ENCODE measurements around the gene ZFYVE1.
"Not testable (repeated sequence)": the region's sequence is repeated elsewhere in the genome, so short reads cannot be mapped to it uniquely, and the experiment has no call there.

Gene ZFYVE1

GRCh38 chr14:73025544-73025943 lies 1.4 kb downstream of the ZFYVE1 start:
- in situ Hi-C loops (cut with HindIII; ENCODE audit: low pct_unique_long_range_greater_than_20kb, low sequenced_read_pairs): no loop called here
- DNase-seq (ENCODE audit: low read depth in 1 of 2, low spot score in 1 of 2): no peak
- no peak for TF ChIP-seq JUND (IDR thresholded peaks at IDR 0.05; ENCODE audit: low read depth)

DNA sequence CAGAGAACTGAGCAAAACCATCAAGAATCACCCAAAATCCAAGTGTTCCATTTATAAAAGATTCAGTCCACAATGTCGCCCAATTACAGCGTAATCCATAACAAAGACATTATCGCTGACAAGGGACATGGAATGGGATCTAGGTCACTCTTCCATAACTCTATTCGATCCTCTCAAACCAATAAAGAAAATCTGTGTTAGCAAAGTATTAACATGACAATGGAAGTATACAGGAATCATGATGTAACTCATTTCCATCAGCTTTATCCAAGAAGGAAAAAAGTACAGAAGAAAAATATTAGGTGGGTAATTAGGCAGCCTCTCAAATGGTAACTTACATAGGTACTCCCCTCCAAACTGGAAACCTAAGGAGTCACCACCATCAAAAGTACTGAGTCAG lies 4.9 kb downstream of the ZFYVE1 start:
- DNase-seq (ENCODE audit: low read depth in 1 of 2, low spot score in 1 of 2): no peak
- TF ChIP-seq JUND (IDR thresholded peaks at IDR 0.05; ENCODE audit: low read depth): no peak
- in situ Hi-C loops (cut with HindIII; ENCODE audit: low pct_unique_long_range_greater_than_20kb, low sequenced_read_pairs): no loop called here

- in situ Hi-C loops (cut with HindIII; ENCODE audit: low pct_unique_long_range_greater_than_20kb, low sequenced_read_pairs); DNase-seq (ENCODE audit: low read depth in 1 of 2, low spot score in 1 of 2): not testable (repeated sequence)
Observed at GRCh38 chr14:73016011-73016410, 10.9 kb downstream of the ZFYVE1 start.

GRCh38 chr14:73015552-73015951 lies 11.4 kb downstream of the ZFYVE1 start:
- in situ Hi-C loops (cut with HindIII; ENCODE audit: low pct_unique_long_range_greater_than_20kb, low sequenced_read_pairs); DNase-seq (ENCODE audit: low read depth in 1 of 2, low spot score in 1 of 2): not testable (repeated sequence)

GRCh38 chr14:73014105-73014504 lies 12.8 kb downstream of the ZFYVE1 start:
- in situ Hi-C loops (cut with HindIII; ENCODE audit: low pct_unique_long_range_greater_than_20kb, low sequenced_read_pairs): no loop called here
- no peak for DNase-seq (ENCODE audit: low read depth in 1 of 2, low spot score in 1 of 2)

DNA sequence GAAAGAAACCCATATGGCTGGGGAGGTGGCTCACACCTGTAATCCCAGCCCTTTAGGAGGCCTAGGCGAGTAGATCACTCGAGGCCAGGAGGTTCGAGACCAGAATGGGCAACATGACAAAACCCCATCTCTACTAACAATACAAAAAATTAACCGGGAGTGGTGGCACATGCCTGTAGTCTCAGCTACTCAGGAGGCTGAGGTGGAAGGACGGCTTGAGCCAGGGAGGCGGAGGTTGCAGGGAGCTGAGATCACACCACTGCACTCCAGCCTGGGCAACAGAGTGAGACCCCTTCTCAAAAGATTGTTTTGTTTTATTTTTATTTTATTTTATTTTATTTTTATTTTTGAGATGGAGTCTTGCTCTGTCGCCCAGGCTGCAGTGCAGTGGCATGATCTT lies 15.7 kb downstream of the ZFYVE1 start:
- in situ Hi-C loops (cut with HindIII; ENCODE audit: low pct_unique_long_range_greater_than_20kb, low sequenced_read_pairs): not testable (repeated sequence)

More at GRCh38 chr14:73014105-73014504, 12.8 kb downstream of the ZFYVE1 start:
- TF ChIP-seq JUND (IDR thresholded peaks at IDR 0.05; ENCODE audit: low read depth): no peak

DNA sequence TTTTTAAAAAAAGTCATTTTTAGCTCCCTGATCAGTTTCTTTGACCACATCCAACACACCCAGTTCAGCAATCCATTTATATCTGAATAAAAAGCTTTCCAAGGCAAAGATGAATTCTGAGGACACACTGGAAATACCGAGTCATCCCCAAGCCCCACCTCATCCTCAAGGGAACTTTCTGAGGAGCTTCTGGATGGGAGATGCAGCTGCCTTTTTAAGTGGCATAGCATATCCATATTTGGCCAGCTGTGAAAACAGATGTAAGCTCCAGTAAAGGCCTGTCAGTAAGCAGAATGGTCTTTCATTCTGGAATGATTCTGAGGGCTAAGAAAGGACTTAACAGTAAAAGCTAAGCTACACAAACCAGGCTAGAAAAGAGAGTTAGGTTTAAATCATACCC lies 18.4 kb downstream of the ZFYVE1 start:
- in situ Hi-C loops (cut with HindIII; ENCODE audit: low pct_unique_long_range_greater_than_20kb, low sequenced_read_pairs): no loop called here
- DNase-seq (ENCODE audit: low read depth in 1 of 2, low spot score in 1 of 2): no peak
- no peak for TF ChIP-seq JUND (IDR thresholded peaks at IDR 0.05; ENCODE audit: low read depth)

More for the DNA sequence above, 15.7 kb downstream of the ZFYVE1 start:
- DNase-seq (ENCODE audit: low read depth in 1 of 2, low spot score in 1 of 2): not testable (repeated sequence)

GRCh38 chr14:73007835-73008234 lies 19.1 kb downstream of the ZFYVE1 start:
- in situ Hi-C loops (cut with HindIII; ENCODE audit: low pct_unique_long_range_greater_than_20kb, low sequenced_read_pairs): no loop called here
- DNase-seq (ENCODE audit: low read depth in 1 of 2, low spot score in 1 of 2): no peak
- no peak for TF ChIP-seq JUND (IDR thresholded peaks at IDR 0.05; ENCODE audit: low read depth)

DNA sequence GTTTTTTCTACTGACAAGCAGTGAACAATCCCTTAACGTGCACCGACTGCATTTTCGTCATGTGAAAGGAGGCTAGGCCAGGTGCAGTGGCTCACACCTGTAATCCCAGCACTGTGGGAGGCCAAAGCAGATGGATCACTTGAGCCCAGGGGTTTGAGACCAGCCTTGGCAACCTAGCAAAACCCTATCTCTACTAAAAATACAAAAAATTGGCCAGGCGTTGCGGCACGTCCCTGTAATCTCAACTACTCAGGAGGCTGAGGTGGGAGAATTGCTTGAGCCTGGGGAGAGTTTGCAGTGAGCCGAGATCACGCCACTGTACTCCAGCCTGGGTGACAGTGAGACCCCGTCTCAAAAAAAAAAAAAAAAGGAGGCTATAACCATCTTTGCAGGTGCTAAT lies 22.3 kb downstream of the ZFYVE1 start:
- DNase-seq (ENCODE audit: low read depth in 1 of 2, low spot score in 1 of 2); in situ Hi-C loops (cut with HindIII; ENCODE audit: low pct_unique_long_range_greater_than_20kb, low sequenced_read_pairs): not testable (repeated sequence)

- no peak for TF ChIP-seq JUND (IDR thresholded peaks at IDR 0.05; ENCODE audit: low read depth)
- in situ Hi-C loops (cut with HindIII; ENCODE audit: low pct_unique_long_range_greater_than_20kb, low sequenced_read_pairs): no loop called here
- no peak for DNase-seq (ENCODE audit: low read depth in 1 of 2, low spot score in 1 of 2)
Observed at GRCh38 chr14:73003681-73004080, 23.2 kb downstream of the ZFYVE1 start.

DNA sequence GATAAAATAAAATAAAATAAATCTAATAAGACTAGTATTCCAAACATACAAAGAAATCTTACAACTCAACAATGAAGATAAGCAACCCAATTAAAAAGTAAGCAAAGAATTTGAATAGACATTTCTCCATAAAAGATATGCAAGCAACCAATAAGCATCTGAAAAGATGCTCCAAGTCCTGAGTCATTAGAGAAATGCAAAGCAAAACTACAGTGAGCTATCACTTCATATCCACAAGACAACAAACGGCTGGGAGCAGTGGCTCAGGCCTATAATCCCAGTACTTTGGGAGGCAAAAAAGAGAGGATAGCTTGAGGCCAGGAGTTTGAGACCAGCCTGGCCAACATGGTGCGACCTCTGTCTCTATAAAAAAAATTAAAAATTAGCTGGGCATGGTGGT lies 26.8 kb downstream of the ZFYVE1 start:
- no peak for TF ChIP-seq JUND (IDR thresholded peaks at IDR 0.05; ENCODE audit: low read depth)
- in situ Hi-C loops (cut with HindIII; ENCODE audit: low pct_unique_long_range_greater_than_20kb, low sequenced_read_pairs): no loop called here
- no peak for DNase-seq (ENCODE audit: low read depth in 1 of 2, low spot score in 1 of 2)

DNA sequence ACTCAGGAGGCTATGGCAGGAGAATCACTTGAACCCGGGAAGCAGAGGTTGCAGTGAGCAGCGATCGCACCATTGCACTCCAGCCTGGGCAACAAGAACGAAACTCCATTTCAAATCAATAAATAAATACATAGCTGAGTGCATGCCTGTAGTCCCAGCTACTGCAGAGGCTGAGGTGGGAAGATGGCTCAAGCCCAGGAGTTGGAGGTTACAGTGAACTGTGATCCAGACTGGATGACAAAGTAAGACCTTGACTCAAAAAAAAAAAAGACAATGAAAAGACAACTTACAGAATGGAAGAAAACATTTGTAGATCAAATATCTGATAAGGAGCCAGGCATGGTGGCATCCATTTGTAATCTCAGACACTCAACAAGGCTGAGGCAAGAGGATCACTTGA lies 27.6 kb downstream of the ZFYVE1 start:
- no peak for DNase-seq (ENCODE audit: low read depth in 1 of 2, low spot score in 1 of 2)
- in situ Hi-C loops (cut with HindIII; ENCODE audit: low pct_unique_long_range_greater_than_20kb, low sequenced_read_pairs): no loop called here
- no peak for TF ChIP-seq JUND (IDR thresholded peaks at IDR 0.05; ENCODE audit: low read depth)

GRCh38 chr14:72998252-72998903 lies 28.5 kb downstream of the ZFYVE1 start:
- no peak for DNase-seq (ENCODE audit: low read depth in 1 of 2, low spot score in 1 of 2)
- no peak for TF ChIP-seq JUND (IDR thresholded peaks at IDR 0.05; ENCODE audit: low read depth)
- in situ Hi-C loops (cut with HindIII; ENCODE audit: low pct_unique_long_range_greater_than_20kb, low sequenced_read_pairs): no loop called here

DNA sequence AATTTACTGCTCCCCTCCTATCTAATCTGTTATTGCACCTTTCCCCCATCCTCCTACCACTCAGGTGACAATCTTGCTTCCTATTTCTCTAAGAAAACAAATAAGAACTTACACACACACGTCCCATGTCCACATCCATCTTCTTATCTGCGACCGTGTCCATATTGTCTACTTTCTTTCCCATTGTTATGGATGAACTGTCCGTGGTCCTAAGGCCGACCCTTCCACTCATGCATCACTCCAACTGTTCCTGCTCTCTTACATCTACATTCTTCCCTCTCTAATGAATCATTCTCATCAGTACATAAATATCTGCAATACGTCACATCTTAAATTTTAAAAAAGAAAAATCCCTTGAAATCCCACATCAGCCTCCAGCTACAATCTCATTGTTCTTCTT lies 30.0 kb downstream of the ZFYVE1 start:
- DNase-seq (ENCODE audit: low read depth in 1 of 2, low spot score in 1 of 2): no peak
- in situ Hi-C loops (cut with HindIII; ENCODE audit: low pct_unique_long_range_greater_than_20kb, low sequenced_read_pairs): no loop called here
- no peak for TF ChIP-seq JUND (IDR thresholded peaks at IDR 0.05; ENCODE audit: low read depth)

All from T47D (cell line).